GM19193 (cell line): Measurements from ENCODE around the gene LFNG.

ENCODE experiments used
- POLR2A ChIP-seq: IDR thresholded peaks from 4 replicates; pipeline ENCODE4 v1.6.1; 2011; ENCODE audit not compliant: insufficient read depth, insufficient read length; ENCODE audit errors: extremely low read depth

The LFNG gene

GRCh38 chr7:2517026-2517425 is 2.5 kb upstream of the LFNG start:
- TF ChIP-seq POLR2A, result no peak

GRCh38 chr7:2517678-2518507 is 1.7 kb upstream of the LFNG start:
- no peak for TF ChIP-seq POLR2A

GRCh38 chr7:2518737-2519118 is 846 bp upstream of the LFNG start:
- TF ChIP-seq POLR2A, result no peak

DNA sequence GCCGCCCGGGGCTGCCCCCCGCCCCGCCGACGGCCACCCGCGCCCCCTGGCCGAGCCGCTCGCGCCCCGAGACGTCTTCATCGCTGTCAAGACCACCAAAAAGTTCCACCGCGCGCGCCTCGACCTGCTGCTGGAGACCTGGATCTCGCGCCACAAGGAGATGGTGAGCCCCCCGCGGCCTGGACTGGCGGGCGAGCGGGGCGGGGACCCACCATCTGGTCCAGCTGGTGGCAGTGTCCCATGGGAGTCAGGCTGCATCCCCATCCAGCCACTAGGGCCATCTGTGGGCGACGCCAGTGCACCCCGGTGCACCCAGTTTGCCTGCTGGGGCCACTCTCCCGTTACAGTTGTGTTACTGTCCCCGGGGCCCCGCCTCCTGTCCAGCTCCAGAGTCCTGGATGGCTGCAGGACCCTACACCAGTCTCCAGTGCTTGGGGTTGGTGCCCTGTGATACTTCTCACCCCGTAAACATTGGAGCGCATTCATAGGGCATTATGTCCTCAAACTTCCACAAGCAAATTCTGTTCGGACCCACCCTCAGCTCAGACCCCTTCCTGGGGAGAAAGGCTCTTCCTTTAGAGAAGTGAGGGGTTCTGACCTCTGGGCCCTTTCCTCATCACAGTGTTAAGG is 672 bp downstream of the LFNG start:
- no peak for TF ChIP-seq POLR2A

GRCh38 chr7:2520761-2521290 is 1.3 kb downstream of the LFNG start:
- TF ChIP-seq POLR2A, result no peak

GRCh38 chr7:2521341-2521745 is 1.8 kb downstream of the LFNG start:
- TF ChIP-seq POLR2A, result no peak

- TF ChIP-seq POLR2A, result no peak
These were observed 2.5 kb downstream of the LFNG start for GRCh38 chr7:2521952-2522591.

- no peak for TF ChIP-seq POLR2A
These were observed 3.3 kb downstream of the LFNG start for GRCh38 chr7:2522780-2523433.

DNA sequence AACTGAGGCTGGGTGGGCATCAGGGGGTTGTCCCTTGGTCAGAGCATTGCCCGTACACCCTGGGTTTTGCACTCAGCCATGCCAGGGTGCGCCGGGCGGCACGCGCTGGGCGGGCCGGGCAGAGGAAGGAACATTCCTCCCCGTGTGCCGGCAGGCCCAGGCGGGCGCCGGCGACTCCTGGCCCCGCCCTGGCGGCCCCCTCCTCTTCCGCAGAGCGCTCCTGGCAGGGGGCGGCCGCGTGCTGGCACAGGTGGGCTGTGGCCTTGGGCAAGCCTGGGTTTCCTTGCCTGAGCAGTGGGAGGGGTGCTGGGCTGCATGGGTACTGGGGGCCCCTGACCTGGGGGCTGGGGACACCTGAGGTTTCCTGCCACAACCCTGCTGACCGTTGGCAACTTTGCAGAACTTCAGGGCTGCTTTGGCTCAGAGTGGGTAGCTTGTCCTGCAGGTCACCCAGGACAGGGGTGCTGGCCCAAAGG is 3.9 kb downstream of the LFNG start:
- TF ChIP-seq POLR2A, result no peak

DNA sequence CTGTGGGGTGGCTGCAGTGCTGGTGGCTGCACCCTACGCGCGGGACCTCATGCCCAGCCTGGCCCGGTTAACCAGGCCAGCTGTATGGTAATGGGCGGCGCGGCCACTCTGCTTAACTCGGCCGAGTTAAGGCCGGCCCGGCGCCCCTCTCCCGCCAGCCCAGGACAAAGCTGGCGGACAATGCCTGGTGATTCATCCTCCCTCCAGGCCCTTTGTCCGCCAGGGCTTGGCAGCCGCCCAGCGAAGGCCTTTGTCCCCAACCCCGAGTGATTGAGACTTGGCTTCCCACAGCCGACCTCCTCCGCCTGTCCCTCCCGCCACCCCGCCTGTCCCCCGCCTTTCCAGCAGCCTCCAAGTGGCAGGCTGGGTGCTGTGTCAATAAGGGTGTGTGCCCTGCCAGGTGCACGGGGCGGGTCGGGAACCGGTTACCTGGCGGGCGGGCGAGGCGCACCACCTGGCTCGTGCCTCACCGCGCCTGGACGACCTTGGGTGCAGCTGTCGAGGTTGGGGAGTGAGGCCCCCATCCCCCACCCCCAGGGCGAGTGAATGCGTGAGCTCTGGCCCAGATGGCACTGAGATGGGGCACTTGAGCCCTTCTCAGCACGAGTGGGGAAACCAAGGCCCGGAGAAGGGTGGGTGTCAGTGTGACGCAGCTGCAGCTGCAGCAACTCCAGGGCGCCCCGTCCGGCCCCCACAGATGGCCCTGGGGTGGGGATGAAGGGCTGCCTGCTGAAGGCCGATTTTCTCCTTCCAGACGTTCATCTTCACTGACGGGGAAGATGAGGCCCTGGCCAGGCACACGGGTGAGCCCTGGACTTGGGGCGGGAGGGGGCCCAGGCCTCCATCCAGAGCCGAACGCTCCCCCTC is 4.6 kb downstream of the LFNG start:
- no peak for TF ChIP-seq POLR2A

DNA sequence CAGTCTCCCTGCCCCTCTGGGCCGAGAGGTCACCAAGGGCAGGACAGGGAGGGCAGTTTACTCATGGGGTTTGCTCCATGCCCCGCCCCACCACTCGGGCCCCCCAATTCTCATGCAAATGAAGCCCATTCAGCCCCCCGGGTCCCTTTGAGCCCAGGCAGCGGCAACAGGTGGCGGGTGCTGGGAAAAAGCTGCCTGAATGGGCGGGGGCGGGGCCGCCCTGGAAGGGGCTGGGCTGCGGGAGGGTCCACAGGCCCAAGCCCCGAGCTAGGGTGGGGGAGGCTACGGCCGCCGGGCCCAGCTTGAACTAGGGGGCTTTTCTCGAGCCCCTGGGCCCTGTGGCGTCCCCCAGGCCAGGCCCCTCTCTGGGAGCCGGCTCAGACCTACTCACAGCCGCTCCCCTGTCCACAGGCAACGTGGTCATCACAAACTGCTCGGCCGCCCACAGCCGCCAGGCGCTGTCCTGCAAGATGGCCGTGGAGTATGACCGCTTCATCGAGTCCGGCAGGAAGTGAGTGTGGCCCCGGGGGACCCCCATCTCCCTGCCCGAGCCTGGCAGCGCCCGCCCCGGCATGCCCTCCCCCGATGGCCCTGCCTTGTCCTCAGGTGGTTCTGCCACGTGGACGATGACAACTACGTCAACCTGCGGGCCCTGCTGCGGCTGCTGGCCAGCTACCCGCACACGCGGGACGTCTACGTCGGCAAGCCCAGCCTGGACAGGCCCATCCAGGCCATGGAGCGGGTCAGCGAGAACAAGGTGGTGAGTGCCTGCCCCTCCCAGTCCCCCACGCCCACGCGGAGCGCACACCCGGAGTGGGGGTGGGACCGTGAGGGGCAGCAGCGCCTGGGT is 5.5 kb downstream of the LFNG start:
- no peak for TF ChIP-seq POLR2A

GRCh38 chr7:2525658-2526630 is 6.4 kb downstream of the LFNG start:
- TF ChIP-seq POLR2A, result no peak
